ENCODE measurements around the gene ARHGEF19.

- TF ChIP-seq EZH2phosphoT487 (IDR thresholded peaks at IDR 0.05; ENCODE audit: insufficient read depth, low read depth) (no peak), EZH2 (IDR thresholded peaks at IDR 0.05; ENCODE audit: insufficient read depth, poor library complexity, severe bottlenecking) (no peak)
These were observed 8.2 kb downstream of the ARHGEF19 start for GRCh38 chr1:16204216-16204615.

Measured in GM23248 (cell line).